ENCODE measurements around the gene ORC5. TPM values are rescaled to one million over a fixed set of nuclear protein-coding genes. Genes with fewer than 3 reads are reported as not detected.

Gene ORC5
- total RNA-seq, 2 donors from 2014 or later = 21.5 to 39.7 TPM

DNA sequence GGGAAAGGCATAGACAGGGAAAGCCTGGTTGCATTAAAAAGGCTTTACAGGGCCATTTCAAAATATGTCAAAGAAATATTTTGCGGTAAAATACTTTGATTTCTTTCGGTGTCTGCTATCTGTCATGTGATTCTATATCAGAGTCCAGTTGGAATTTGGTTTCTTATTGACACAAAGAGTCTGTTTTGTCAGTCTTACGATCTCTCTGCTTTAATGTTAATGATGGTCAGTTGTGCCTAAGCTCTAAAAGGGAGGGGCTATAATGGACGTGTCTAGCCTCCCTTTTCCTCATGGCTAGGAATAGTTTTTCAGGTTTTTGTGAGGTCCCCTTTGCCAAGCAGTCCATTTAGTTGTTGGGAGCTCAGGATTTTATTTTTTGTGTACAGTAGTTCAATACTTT lies 31.5 kb downstream of the ORC5 start:
- ATAC-seq (replicated peaks in 1 of 2) (no peak), DNase-seq (no peak)
- Mint-ChIP-seq H3K27me3 (ENCODE audit: low read depth) (no peaks in the 10 kb centered on the region), H3K27ac (no peak overlapping the region), H3K9me3 (peaks cover 0 to 9% of the 10 kb centered on the region in 2 donors), H3K4me3 (no peak overlapping the region), H3K36me3 (ENCODE audit: insufficient read depth in 2 of 2) (peaks cover 9 to 23% of the 10 kb centered on the region in 2 donors), H3K4me1 (ENCODE audit: low read depth) (no peaks in the 10 kb centered on the region)

DNA sequence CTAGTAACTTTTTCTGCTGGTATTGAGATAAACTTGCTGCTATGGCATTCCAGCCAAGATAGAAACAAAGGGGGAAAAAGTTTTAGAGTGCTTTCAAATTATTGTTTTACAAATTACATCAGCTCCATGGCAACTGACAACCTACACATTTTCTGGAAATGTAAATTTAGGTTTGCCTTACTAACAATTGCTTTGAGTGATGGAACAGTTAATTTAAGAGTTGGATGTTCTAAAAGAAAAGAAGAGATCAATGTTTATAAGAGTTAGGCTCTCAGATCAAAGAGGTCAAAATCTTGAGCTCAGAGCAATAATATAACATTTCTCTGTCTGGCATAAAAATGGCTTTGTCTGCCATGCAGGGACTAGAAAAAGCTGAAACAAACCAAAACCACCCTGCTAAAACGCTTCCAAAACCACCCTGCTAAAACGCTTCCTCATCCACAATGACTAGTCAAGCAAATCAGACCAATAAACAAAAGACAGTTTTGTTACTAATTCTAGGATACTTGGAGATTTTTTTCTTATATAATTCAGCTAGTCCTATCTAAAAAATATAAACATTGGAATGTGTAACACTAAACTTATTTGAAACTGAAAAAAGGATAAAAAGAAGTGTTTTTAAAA lies 32.3 kb downstream of the ORC5 start:
- H3K4me1 Mint-ChIP-seq (ENCODE audit: low read depth) = no peaks in the 10 kb centered on the region
- peaks cover 9 to 20% of the 10 kb centered on the region in 2 donors for H3K36me3 Mint-ChIP-seq (ENCODE audit: insufficient read depth in 2 of 2)
- no peak overlapping the region for H3K4me3 Mint-ChIP-seq
- H3K27me3 Mint-ChIP-seq (ENCODE audit: low read depth) = no peaks in the 10 kb centered on the region
- ATAC-seq (replicated peaks in 1 of 2) (no peak), DNase-seq (no peak)
- H3K27ac Mint-ChIP-seq = no peak overlapping the region
- H3K9me3 Mint-ChIP-seq = peaks cover 0 to 9% of the 10 kb centered on the region in 2 donors

DNA sequence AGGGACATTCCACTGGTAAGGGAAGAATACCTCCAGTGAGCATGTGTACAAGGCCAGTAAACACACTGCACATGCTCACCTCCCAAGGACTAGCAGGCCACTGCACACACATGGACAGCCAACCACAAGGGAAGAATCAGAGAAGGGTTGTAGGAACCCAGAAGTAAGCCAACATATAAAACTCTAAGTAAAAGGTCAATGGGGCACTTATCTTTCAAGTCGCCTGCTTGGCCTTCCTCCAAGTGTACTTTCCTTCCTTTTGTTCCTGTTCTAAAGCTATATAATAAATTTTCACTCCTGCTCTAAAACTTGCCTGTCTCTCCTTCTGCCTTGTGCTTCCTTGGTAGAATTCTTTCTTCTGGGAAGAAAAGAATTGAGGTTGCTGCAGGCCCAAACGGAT lies 33.0 kb downstream of the ORC5 start:
- DNase-seq (no peak), ATAC-seq (replicated peaks in 1 of 2) (no peak)
- Mint-ChIP-seq H3K4me3 (no peak overlapping the region), H3K9me3 (peaks cover 0 to 6% of the 10 kb centered on the region in 2 donors), H3K27ac (no peak overlapping the region), H3K36me3 (ENCODE audit: insufficient read depth in 2 of 2) (peaks cover 6 to 15% of the 10 kb centered on the region in 2 donors), H3K4me1 (ENCODE audit: low read depth) (no peaks in the 10 kb centered on the region), H3K27me3 (ENCODE audit: low read depth) (no peaks in the 10 kb centered on the region)

DNA sequence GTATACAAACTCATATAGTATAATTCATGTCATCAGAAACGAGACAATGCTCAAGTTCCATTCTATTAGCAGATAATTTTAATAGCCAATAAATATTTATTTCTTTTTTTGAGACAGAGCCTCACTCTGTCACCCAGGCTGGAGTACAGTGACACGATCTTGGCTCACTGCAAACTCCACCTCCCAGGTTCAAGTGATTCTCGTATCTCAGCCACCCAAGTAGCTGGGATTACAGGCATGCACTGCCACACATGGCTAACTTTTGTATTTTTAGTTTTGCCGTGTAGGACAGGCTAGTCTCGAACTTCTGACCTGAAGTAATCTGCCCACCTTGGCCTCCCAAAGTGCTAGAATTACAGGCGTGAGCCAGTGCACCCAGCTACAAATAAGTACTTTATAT lies 45.7 kb downstream of the ORC5 start:
- Mint-ChIP-seq H3K27me3 (ENCODE audit: low read depth) (no peaks in the 10 kb centered on the region), H3K4me3 (no peak overlapping the region), H3K9me3 (no peaks in the 10 kb centered on the region), H3K27ac (no peak overlapping the region), H3K36me3 (ENCODE audit: insufficient read depth in 2 of 2) (peaks cover 2 to 4% of the 10 kb centered on the region in 2 donors), H3K4me1 (ENCODE audit: low read depth) (no peaks in the 10 kb centered on the region)
- ATAC-seq (replicated peaks in 1 of 2) (no peak), DNase-seq (no peak)

DNA sequence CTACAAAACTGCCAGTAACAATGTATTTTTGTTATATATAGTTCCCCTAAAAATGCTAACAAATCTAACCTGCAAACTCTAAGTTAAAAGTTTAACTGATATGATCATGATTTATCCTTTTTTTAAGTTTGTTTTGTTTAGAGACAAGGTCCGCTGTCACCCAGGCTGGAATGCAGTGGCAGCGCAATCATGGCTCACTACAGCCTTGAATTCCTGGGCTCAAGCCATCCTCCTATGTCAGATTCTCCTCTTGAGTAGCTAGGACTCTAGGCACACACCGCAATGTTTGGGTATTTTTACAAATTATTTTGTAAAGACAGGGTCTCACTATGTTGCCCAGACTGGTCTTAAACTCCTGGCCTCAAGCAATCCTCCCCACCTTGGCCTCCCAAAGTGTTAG lies 46.6 kb downstream of the ORC5 start:
- Mint-ChIP-seq H3K36me3 (ENCODE audit: insufficient read depth in 2 of 2) (peaks cover 0 to 4% of the 10 kb centered on the region in 2 donors), H3K4me1 (ENCODE audit: low read depth) (no peaks in the 10 kb centered on the region), H3K27ac (no peak overlapping the region), H3K4me3 (no peak overlapping the region), H3K9me3 (no peaks in the 10 kb centered on the region), H3K27me3 (ENCODE audit: low read depth) (no peaks in the 10 kb centered on the region)
- ATAC-seq (replicated peaks in 1 of 2) (no peak), DNase-seq (no peak)

DNA sequence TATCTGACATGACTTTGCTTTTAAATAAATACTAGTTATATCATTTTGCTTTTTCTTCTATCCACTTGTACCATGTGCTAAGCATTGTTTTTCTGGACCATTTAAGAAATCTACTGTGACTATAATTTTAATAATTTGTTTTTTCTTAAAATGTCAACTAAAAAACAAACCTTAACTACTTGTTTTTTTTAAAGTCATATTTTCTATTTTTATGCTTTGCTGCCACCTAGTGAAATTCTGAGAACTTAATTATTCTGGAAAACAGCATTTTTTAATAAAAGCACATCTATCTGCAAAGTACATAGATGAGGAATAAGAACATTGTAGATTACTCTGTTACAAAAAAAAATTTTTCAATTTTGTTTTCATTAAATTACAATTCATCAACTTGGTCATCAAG lies 47.4 kb downstream of the ORC5 start:
- Mint-ChIP-seq H3K4me3 (no peak overlapping the region), H3K9me3 (no peaks in the 10 kb centered on the region), H3K36me3 (ENCODE audit: insufficient read depth in 2 of 2) (peaks cover 0 to 4% of the 10 kb centered on the region in 2 donors), H3K27me3 (ENCODE audit: low read depth) (no peaks in the 10 kb centered on the region), H3K27ac (no peak overlapping the region), H3K4me1 (ENCODE audit: low read depth) (no peaks in the 10 kb centered on the region)
- DNase-seq (no peak), ATAC-seq (replicated peaks in 1 of 2) (no peak)

DNA sequence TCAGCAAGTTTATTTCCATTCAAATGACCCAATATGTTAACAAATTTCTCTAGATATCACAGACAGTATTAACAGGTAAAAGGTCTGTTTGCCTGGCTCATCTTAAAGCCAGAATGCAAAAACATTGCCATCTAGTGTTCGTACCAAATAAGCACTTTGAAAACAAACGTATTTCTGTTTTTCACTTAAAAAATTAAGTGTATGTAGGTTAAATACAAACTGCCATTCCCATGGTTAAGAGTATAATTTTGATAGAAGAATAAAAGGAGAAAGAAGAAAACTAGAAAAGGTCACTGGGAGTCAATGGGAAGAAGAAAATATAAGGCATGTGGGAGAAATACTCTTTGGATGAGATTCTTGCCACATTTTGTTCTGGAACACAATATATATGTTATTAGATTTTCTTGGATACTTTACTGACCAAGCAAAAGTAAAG lies 51.0 kb downstream of the ORC5 start:
- Mint-ChIP-seq H3K27me3 (ENCODE audit: low read depth) (no peaks in the 10 kb centered on the region), H3K9me3 (no peaks in the 10 kb centered on the region), H3K27ac (no peak overlapping the region), H3K36me3 (ENCODE audit: insufficient read depth in 2 of 2) (peaks cover 0 to 2% of the 10 kb centered on the region in 2 donors), H3K4me3 (no peak overlapping the region), H3K4me1 (ENCODE audit: low read depth) (no peaks in the 10 kb centered on the region)
- ATAC-seq (replicated peaks in 1 of 2) (no peak), DNase-seq (no peak)

DNA sequence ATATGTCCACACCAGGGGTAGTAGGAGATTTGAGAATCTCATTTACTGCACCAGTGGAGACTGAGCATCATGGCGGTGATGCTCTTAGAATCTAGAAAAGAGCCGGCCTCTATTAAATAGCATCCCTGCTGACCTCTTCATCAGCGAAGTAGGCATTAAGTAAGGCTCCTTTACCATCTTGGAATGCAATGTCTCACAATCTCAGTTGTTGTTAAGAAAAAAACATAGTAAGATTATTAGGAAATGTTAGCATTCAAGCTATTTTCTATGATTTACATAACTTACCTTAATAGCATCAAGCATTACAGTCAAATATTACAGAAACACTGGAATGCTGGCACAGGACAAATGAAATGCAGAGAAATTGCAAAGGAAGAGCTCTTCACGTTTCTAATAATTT lies 54.5 kb downstream of the ORC5 start:
- no peaks in the 10 kb centered on the region for H3K36me3 Mint-ChIP-seq (ENCODE audit: insufficient read depth in 2 of 2)
- no peak for DNase-seq
- no peaks in the 10 kb centered on the region for H3K27me3 Mint-ChIP-seq (ENCODE audit: low read depth)
- H3K4me3 Mint-ChIP-seq = no peak overlapping the region
- no peak for ATAC-seq (replicated peaks in 1 of 2)
- H3K27ac Mint-ChIP-seq = no peak overlapping the region
- H3K4me1 Mint-ChIP-seq (ENCODE audit: low read depth) = no peaks in the 10 kb centered on the region
- no peaks in the 10 kb centered on the region for H3K9me3 Mint-ChIP-seq

DNA sequence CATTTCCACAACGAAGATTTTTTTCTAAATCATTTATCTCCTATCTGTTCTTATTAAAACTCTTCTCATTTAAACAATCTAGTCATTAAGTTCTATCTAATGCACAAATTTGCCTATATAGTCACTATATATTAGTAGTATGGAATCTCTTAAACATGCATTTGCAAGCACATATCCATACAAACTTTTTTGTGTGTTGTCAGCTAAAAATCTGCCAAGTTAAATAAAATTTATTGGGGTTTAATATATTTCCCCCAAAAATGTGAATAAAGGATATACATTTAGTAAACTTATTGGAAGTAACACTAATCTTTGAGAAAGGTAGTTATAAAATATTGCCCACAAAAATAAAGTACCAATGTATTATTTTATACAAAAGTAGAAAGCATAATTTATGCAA lies 55.3 kb downstream of the ORC5 start:
- DNase-seq = no peak
- Mint-ChIP-seq H3K27ac (no peak overlapping the region), H3K4me1 (ENCODE audit: low read depth) (no peaks in the 10 kb centered on the region), H3K27me3 (ENCODE audit: low read depth) (no peaks in the 10 kb centered on the region), H3K4me3 (no peak overlapping the region), H3K36me3 (ENCODE audit: insufficient read depth in 2 of 2) (no peaks in the 10 kb centered on the region), H3K9me3 (no peaks in the 10 kb centered on the region)
- no peak for ATAC-seq (replicated peaks in 1 of 2)

DNA sequence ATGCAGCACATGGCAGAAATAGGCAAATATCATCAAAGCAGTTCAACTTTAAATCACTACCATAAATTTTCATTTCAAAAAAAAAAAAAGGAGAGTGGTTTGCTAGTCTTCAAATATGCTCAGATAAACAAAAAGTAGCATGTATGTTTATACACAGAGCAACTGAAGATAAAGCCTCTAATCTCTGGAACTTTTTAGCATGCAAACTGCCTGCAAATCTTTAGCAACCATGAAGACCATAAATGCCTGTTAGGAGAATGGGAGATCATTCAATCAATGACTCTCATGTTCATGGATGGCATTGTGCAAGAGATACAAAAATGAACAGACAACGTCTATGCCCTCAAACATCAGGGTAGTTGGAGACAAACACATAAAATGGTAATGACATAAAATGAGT lies 57.3 kb downstream of the ORC5 start:
- Mint-ChIP-seq H3K27me3 (ENCODE audit: low read depth) (no peaks in the 10 kb centered on the region), H3K27ac (peak overlapping the region; percentile 8), H3K4me3 (no peak overlapping the region), H3K9me3 (no peaks in the 10 kb centered on the region), H3K36me3 (ENCODE audit: insufficient read depth in 2 of 2) (no peaks in the 10 kb centered on the region), H3K4me1 (ENCODE audit: low read depth) (no peaks in the 10 kb centered on the region)
- DNase-seq (no peak), ATAC-seq (replicated peaks in 1 of 2) (no peak)

DNA sequence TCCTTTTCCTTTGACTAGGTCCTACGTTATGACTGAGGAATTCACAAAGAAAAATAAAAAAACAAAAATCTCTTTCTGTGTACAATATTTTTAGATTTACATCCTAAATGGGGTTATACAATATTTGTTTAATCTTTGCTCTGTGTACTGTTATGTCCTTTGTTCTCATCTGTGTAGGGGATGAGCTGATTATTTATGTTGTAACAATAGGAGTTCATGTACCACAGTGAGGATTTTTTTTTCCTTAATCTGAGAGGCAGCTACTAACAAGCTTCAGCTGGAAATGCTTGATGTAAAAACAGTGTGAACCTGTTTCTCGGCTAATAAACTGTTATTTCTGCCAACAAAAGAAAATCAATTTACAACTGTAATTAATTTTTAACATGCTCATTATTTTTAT lies 58.0 kb downstream of the ORC5 start:
- Mint-ChIP-seq H3K36me3 (ENCODE audit: insufficient read depth in 2 of 2) (no peaks in the 10 kb centered on the region), H3K9me3 (no peaks in the 10 kb centered on the region), H3K27me3 (ENCODE audit: low read depth) (no peaks in the 10 kb centered on the region), H3K27ac (no peak overlapping the region), H3K4me3 (no peak overlapping the region), H3K4me1 (ENCODE audit: low read depth) (no peaks in the 10 kb centered on the region)
- DNase-seq (no peak), ATAC-seq (replicated peaks in 1 of 2) (no peak)

DNA sequence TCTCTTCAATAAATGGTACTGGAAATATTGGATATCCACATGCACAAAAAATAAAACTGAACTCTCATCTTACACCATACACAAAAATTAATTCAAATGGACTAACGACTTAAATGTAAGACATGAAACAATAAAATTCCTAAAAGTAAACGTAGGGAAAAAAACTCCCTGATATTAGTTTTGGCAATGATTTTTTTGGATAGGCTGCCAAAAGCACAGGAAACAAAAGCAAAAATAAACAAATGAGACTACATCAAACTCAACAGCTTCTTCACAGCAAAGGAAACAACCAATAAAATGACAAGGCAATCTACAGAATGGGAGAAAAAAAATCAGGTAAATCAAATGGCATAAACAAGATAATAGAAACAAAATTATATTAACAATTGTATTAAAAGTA lies 65.7 kb downstream of the ORC5 start:
- ATAC-seq (replicated peaks in 1 of 2) (no peak), DNase-seq (no peak)
- H3K4me1 Mint-ChIP-seq (ENCODE audit: low read depth) = no peaks in the 10 kb centered on the region
- H3K9me3 Mint-ChIP-seq = no peaks in the 10 kb centered on the region
- no peak overlapping the region for H3K4me3 Mint-ChIP-seq
- H3K36me3 Mint-ChIP-seq (ENCODE audit: insufficient read depth in 2 of 2) = peaks cover 0 to 4% of the 10 kb centered on the region in 2 donors
- no peaks in the 10 kb centered on the region for H3K27me3 Mint-ChIP-seq (ENCODE audit: low read depth)
- no peak overlapping the region for H3K27ac Mint-ChIP-seq

DNA sequence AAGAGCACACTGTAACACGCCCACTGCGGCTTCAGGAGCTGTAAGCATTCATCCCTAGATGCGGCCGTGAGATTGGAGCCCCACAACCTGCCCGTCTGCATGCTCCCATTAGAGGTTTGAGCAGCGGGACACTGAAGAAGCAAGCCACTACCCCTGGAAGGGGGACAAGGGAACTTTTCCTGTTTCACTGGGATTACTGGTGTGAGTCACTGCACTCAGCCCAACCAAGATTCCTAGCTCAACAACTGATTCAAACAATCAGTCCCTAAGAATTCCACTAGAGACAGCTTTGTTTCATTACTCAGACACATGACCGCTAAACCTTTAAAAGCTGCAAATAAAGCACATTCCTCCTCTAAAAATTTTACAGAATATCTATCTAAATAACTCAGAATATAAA lies 69.8 kb downstream of the ORC5 start:
- peaks cover 10% of the 10 kb centered on the region for H3K4me1 Mint-ChIP-seq (ENCODE audit: low read depth)
- no peak overlapping the region for H3K27ac Mint-ChIP-seq
- no peak for DNase-seq
- peaks cover 0 to 4% of the 10 kb centered on the region in 2 donors for H3K36me3 Mint-ChIP-seq (ENCODE audit: insufficient read depth in 2 of 2)
- ATAC-seq (replicated peaks in 1 of 2) = no peak
- no peaks in the 10 kb centered on the region for H3K27me3 Mint-ChIP-seq (ENCODE audit: low read depth)
- H3K9me3 Mint-ChIP-seq = no peaks in the 10 kb centered on the region
- H3K4me3 Mint-ChIP-seq = no peak overlapping the region

DNA sequence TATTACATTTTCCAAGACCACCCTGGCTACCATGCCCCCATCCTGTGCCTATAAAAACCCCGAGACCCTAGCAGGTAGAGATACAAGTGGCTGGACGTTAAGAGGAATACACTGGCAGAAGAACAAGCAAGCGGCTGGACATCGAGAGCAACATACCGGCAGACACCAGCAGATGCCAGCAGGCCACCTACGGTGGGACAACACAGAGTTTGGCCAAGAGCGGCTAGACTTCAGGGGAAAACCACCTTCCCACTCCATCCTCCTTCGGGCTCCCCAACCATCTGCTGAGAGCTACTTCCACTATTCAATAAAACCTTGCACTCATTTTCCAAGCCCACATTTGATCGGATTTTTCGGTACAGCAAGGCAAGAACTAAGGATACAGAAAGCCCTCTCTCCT lies 70.3 kb downstream of the ORC5 start:
- peaks cover 0 to 4% of the 10 kb centered on the region in 2 donors for H3K36me3 Mint-ChIP-seq (ENCODE audit: insufficient read depth in 2 of 2)
- no peaks in the 10 kb centered on the region for H3K9me3 Mint-ChIP-seq
- no peak overlapping the region for H3K27ac Mint-ChIP-seq
- H3K4me3 Mint-ChIP-seq = no peak overlapping the region
- no peak for ATAC-seq (replicated peaks in 1 of 2)
- H3K27me3 Mint-ChIP-seq (ENCODE audit: low read depth) = no peaks in the 10 kb centered on the region
- peaks cover 10% of the 10 kb centered on the region for H3K4me1 Mint-ChIP-seq (ENCODE audit: low read depth)
- DNase-seq = no peak
